ENCODE data around the gene DENND4B. TPM values are rescaled to one million over a fixed set of nuclear protein-coding genes. Genes with fewer than 3 reads are reported as not detected.

The DENND4B gene
- total and polyA plus RNA-seq, 9 of the 15 experiments (the other 6 are each of a cell fraction or from before 2014, with no cell fraction given): 9.5 to 80.5 (median 23.1) TPM

DNA sequence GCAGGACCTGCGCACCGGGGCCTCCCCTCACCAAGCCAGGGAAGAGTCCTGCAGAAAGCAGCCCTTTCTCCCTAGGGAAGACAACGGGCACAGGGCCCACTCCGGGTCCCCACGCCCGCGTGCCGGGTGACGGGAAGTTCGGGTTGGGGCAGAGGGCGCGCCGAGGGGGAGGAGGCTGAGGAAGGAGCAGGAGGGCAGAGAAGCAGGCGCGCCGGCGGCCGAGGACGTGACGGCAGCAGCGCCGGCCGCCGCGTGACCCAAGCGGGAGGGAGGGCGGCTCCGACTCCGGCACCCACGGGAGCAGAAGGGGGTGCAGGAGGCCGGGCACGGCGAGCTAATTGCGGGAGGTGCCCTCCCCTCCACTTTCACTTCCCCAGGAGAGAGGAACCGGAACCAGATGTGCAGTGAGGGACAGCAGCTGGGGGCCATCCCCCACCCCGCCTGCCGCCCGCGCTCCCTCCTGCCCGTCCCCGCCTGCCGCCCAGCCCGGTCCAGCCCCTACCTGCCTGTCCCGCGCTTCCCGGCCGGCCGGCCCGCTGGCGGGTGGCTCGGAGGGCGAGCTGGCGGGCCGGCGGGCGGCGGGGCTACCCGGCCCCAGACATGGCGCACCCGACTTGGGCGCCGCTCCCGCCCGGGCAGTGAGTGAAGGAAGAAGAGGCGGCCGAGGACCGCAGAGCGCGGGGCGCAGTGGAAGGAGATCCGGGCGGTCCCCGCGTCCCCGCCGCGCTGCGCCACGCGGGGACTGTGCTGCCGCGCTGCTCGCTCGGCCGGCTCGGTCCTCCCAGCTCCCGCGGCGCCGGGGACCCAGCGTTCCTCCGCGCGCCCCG is 510 bp downstream of the DENND4B start (continued):
- TF ChIP-seq CAMTA2 (CRISPR knock-in tag; conservative IDR thresholded peaks at IDR 0.05): no peak; the same call in 1 of the 2 replicates
- TF ChIP-seq ZNF764 (CRISPR knock-in tag; IDR thresholded peaks at IDR 0.05; ENCODE audit: low read depth): no peak
- peak; percentile 25; the same call in 1 of the 2 replicates for TF ChIP-seq ETV5 (CRISPR knock-in tag; IDR thresholded peaks at IDR 0.05; ENCODE audit: low read depth)
- peak; percentile 55 to 65; a peak in 2 of 4 replicates for TF ChIP-seq NRF1 (conservative IDR thresholded peaks at IDR 0.05 in 1 of 2, IDR thresholded peaks at IDR 0.05 in 1 of 2)
- no peak for TF ChIP-seq CBX5 (IDR thresholded peaks at IDR 0.05; ENCODE audit: borderline replicate concordance, low read depth)
- no peak for TF ChIP-seq HSF4 (CRISPR knock-in tag; IDR thresholded peaks at IDR 0.05; ENCODE audit: borderline replicate concordance)
- TF ChIP-seq MCM3 (IDR thresholded peaks at IDR 0.05): no peak
- no peak for TF ChIP-seq ZNF146 (CRISPR knock-in tag; IDR thresholded peaks at IDR 0.05; ENCODE audit: unreplicated experiment)
- TF ChIP-seq, protein P1, sequence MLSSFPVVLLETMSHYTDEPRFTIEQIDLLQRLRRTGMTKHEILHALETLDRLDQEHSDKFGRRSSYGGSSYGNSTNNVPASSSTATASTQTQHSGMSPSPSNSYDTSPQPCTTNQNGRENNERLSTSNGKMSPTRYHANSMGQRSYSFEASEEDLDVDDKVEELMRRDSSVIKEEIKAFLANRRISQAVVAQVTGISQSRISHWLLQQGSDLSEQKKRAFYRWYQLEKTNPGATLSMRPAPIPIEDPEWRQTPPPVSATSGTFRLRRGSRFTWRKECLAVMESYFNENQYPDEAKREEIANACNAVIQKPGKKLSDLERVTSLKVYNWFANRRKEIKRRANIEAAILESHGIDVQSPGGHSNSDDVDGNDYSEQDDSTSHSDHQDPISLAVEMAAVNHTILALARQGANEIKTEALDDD (IDR thresholded peaks at IDR 0.05): no peak
- TF ChIP-seq, protein P2, sequence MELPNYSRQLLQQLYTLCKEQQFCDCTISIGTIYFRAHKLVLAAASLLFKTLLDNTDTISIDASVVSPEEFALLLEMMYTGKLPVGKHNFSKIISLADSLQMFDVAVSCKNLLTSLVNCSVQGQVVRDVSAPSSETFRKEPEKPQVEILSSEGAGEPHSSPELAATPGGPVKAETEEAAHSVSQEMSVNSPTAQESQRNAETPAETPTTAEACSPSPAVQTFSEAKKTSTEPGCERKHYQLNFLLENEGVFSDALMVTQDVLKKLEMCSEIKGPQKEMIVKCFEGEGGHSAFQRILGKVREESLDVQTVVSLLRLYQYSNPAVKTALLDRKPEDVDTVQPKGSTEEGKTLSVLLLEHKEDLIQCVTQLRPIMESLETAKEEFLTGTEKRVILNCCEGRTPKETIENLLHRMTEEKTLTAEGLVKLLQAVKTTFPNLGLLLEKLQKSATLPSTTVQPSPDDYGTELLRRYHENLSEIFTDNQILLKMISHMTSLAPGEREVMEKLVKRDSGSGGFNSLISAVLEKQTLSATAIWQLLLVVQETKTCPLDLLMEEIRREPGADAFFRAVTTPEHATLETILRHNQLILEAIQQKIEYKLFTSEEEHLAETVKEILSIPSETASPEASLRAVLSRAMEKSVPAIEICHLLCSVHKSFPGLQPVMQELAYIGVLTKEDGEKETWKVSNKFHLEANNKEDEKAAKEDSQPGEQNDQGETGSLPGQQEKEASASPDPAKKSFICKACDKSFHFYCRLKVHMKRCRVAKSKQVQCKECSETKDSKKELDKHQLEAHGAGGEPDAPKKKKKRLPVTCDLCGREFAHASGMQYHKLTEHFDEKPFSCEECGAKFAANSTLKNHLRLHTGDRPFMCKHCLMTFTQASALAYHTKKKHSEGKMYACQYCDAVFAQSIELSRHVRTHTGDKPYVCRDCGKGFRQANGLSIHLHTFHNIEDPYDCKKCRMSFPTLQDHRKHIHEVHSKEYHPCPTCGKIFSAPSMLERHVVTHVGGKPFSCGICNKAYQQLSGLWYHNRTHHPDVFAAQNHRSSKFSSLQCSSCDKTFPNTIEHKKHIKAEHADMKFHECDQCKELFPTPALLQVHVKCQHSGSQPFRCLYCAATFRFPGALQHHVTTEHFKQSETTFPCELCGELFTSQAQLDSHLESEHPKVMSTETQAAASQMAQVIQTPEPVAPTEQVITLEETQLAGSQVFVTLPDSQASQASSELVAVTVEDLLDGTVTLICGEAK (IDR thresholded peaks at IDR 0.05): peak; percentile 66
- TF ChIP-seq, protein P2 (CRISPR knock-in tag; IDR thresholded peaks at IDR 0.05): no peak
- TF ChIP-seq STAT5A (IDR thresholded peaks at IDR 0.05; ENCODE audit: borderline replicate concordance, low read length): no peak
- TF ChIP-seq, protein P3, sequence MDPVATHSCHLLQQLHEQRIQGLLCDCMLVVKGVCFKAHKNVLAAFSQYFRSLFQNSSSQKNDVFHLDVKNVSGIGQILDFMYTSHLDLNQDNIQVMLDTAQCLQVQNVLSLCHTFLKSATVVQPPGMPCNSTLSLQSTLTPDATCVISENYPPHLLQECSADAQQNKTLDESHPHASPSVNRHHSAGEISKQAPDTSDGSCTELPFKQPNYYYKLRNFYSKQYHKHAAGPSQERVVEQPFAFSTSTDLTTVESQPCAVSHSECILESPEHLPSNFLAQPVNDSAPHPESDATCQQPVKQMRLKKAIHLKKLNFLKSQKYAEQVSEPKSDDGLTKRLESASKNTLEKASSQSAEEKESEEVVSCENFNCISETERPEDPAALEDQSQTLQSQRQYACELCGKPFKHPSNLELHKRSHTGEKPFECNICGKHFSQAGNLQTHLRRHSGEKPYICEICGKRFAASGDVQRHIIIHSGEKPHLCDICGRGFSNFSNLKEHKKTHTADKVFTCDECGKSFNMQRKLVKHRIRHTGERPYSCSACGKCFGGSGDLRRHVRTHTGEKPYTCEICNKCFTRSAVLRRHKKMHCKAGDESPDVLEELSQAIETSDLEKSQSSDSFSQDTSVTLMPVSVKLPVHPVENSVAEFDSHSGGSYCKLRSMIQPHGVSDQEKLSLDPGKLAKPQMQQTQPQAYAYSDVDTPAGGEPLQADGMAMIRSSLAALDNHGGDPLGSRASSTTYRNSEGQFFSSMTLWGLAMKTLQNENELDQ (CRISPR knock-in tag; IDR thresholded peaks at IDR 0.05; ENCODE audit: borderline replicate concordance): no peak
- TF ChIP-seq SLC30A9 (CRISPR knock-in tag; IDR thresholded peaks at IDR 0.05): no peak
- TF ChIP-seq RAD21 (CRISPR knock-in tag; conservative IDR thresholded peaks at IDR 0.05 in 1 of 2, IDR thresholded peaks at IDR 0.05 in 1 of 2): no peak
- no peak for TF ChIP-seq PTBP1 (IDR thresholded peaks at IDR 0.05; ENCODE audit: low read depth, low read length)

Measured in K562 (cell line).